Thoracic aorta (tissue), 2 donors: Measurements from ENCODE around the gene UBE2F. TPM values are rescaled to one million over a fixed set of nuclear protein-coding genes. Genes with fewer than 3 reads are reported as not detected.

Experiments used
- ATAC-seq: fragments of 150-250 bp; one replicate; pipeline ENCODE4 v1.8.0; 2017; ENCODE audit warnings: low read depth; ENCODE audit not compliant: insufficient number of reproducible peaks, low FRiP score
- DNase-seq: peaks from one replicate; pipeline ENCODE4 v3.0.0-alpha.2; 2020; ENCODE audit warnings: low spot score
- H3K27ac ChIP-seq, 2 donors: fragments of 200-600 bp; sonication (generic); 1 replicate in 1 of 2; 2 replicates in 1 of 2; pipeline ENCODE4 v1.5.1; 2016; ENCODE audit warnings: mild to moderate bottlenecking in 2 of 2, moderate library complexity in 2 of 2
- H3K27me3 ChIP-seq: fragments of 200-600 bp; sonication (generic); replicated peaks from 2 replicates; pipeline ENCODE4 v1.6.0; 2016; ENCODE audit warnings: mild to moderate bottlenecking; ENCODE audit not compliant: insufficient read depth
- H3K36me3 ChIP-seq: fragments of 200-600 bp; sonication (generic); one replicate; pipeline ENCODE4 v1.5.1; 2016
- H3K4me1 ChIP-seq, 2 donors: fragments of 200-600 bp; sonication (generic); 1 replicate in 1 of 2; 2 replicates in 1 of 2; pipeline versions ENCODE4 v1.5.1 to v1.6.0; 2016; ENCODE audit warnings: low read depth in 2 of 2, mild to moderate bottlenecking in 1 of 2; ENCODE audit not compliant: control insufficient read depth in 1 of 2
- H3K4me3 ChIP-seq: fragments of 200-600 bp; sonication (generic); 2 replicates; pipeline ENCODE4 v1.5.1; 2016; ENCODE audit warnings: mild to moderate bottlenecking
- H3K9me3 ChIP-seq: fragments of 200-600 bp; sonication (generic); 2 replicates; pipeline ENCODE4 v1.5.1; 2016
- CTCF ChIP-seq: fragments of 200-600 bp; sonication (generic); IDR thresholded peaks from one replicate; pipeline ENCODE4 v1.5.1; 2019; ENCODE audit warnings: antibody characterized with exemption
- total RNA-seq, 2 donors: library from RNA; depleted of rRNA; stranded (reverse); fragments of >200 nt; gene quantifications; one replicate each; pipeline versions ENCODE4 v1.1.0 to v1.2.3, GENCODE V29; 2016

UBE2F gene
- total RNA-seq, 2 donors from 2014 or later = 51.9 to 69.3 TPM

- TF ChIP-seq CTCF = no peak
- ATAC-seq = peak; percentile 34
- no peaks in the 10 kb centered on the region for H3K36me3 ChIP-seq
- no peaks in the 10 kb centered on the region for H3K27me3 ChIP-seq
- H3K27ac ChIP-seq = peak overlapping the region; percentile 77 to 87
- no peaks in the 10 kb centered on the region for H3K9me3 ChIP-seq
- no peak for DNase-seq
- peak overlapping the region; percentile 68 for H3K4me3 ChIP-seq
- peaks cover 12 to 45% of the 10 kb centered on the region in 2 donors for H3K4me1 ChIP-seq
These were observed 44.0 kb upstream of the UBE2F start for GRCh38 chr2:237922641-237923361.

GRCh38 chr2:237923481-237924163, 43.2 kb upstream of the UBE2F start:
- Histone ChIP-seq H3K27me3 (no peaks in the 10 kb centered on the region), H3K4me1 (peaks cover 12 to 38% of the 10 kb centered on the region in 2 donors), H3K4me3 (peak overlapping the region; percentile 68), H3K9me3 (no peaks in the 10 kb centered on the region), H3K36me3 (no peaks in the 10 kb centered on the region), H3K27ac (peak overlapping the region; percentile 77 to 87)
- peak; percentile 100 for TF ChIP-seq CTCF
- ATAC-seq = peak; percentile 51
- DNase-seq = no peak

- ATAC-seq (no peak), DNase-seq (no peak)
- Histone ChIP-seq H3K4me3 (peak overlapping the region; percentile 68), H3K27me3 (no peaks in the 10 kb centered on the region), H3K9me3 (no peaks in the 10 kb centered on the region), H3K36me3 (no peaks in the 10 kb centered on the region), H3K27ac (peak overlapping the region; percentile 77 to 87), H3K4me1 (peaks cover 9 to 32% of the 10 kb centered on the region in 2 donors)
- no peak for TF ChIP-seq CTCF
These were observed 42.7 kb upstream of the UBE2F start for GRCh38 chr2:237924164-237924534.

GRCh38 chr2:237927135-237927534, 39.7 kb upstream of the UBE2F start:
- Histone ChIP-seq H3K27me3 (no peaks in the 10 kb centered on the region), H3K4me1 (peaks cover 10 to 32% of the 10 kb centered on the region in 2 donors), H3K27ac (no peak overlapping the region), H3K9me3 (no peaks in the 10 kb centered on the region), H3K4me3 (no peak overlapping the region), H3K36me3 (no peaks in the 10 kb centered on the region)
- ATAC-seq (no peak), DNase-seq (no peak)
- TF ChIP-seq CTCF = no peak

- Histone ChIP-seq H3K4me1 (peaks cover 16 to 30% of the 10 kb centered on the region in 2 donors), H3K4me3 (no peak overlapping the region), H3K27me3 (no peaks in the 10 kb centered on the region), H3K27ac (no peak overlapping the region), H3K9me3 (no peaks in the 10 kb centered on the region), H3K36me3 (no peaks in the 10 kb centered on the region)
- no peak for TF ChIP-seq CTCF
- ATAC-seq (no peak), DNase-seq (no peak)
These were observed 38.8 kb upstream of the UBE2F start for GRCh38 chr2:237927986-237928385.
